CD4-positive, alpha-beta T cell (primary cell): ENCODE measurements around the gene CLDN34. TPM values are rescaled to one million over a fixed set of nuclear protein-coding genes. Genes with fewer than 3 reads are reported as not detected.

Experiments
- ATAC-seq: fragments of 200-7000 bp; cut with Tn5 transposase; one replicate; pipeline ENCODE4 v1.10.0; 2022; ENCODE audit warnings: mild to moderate bottlenecking; ENCODE audit not compliant: poor library complexity
- CTCF ChIA-PET: fragments of 350-600 bp; sonication (Branson Sonifier 250); formaldehyde crosslinking; loops from one replicate; lab custom pipeline; 2021; ENCODE audit warnings: antibody characterized with exemption, inconsistent platforms; lab: Charles Lee
- POLR2A ChIA-PET: fragments of 350-600 bp; sonication (Branson Sonifier 250); formaldehyde crosslinking; loops from one replicate; lab custom pipeline; 2021; ENCODE audit warnings: antibody characterized with exemption, inconsistent platforms; lab: Charles Lee
- DNase-seq, 14 experiments: peaks; one replicate each; pipeline ENCODE4 v3.0.0-alpha.2; 2013 to 2020; ENCODE audit warnings: mixed read lengths in 2 of 14
- H3K27ac ChIP-seq, 2 donors: one replicate each; pipeline versions ENCODE4 v1.5.1 to v1.7.0; 2013; ENCODE audit warnings: low read length in 2 of 2, low read depth in 1 of 2, mild to moderate bottlenecking in 1 of 2
- H3K27me3 ChIP-seq, 2 experiments: 1 replicate in 1 of 2; 2 replicates in 1 of 2; pipeline versions ENCODE4 v1.6.1 to v1.7.0; 2013; ENCODE audit warnings: low read length in 2 of 2, control low read depth in 1 of 2, mild to moderate bottlenecking in 1 of 2, moderate library complexity in 1 of 2; ENCODE audit not compliant: insufficient read depth in 2 of 2, control insufficient read depth in 1 of 2
- H3K36me3 ChIP-seq: one replicate; pipeline ENCODE4 v1.6.1; 2013; ENCODE audit warnings: low read length, control low read depth; ENCODE audit not compliant: insufficient read depth
- H3K4me1 ChIP-seq: one replicate; pipeline ENCODE4 v1.6.1; 2013; ENCODE audit warnings: low read length, control low read depth; ENCODE audit not compliant: insufficient read depth
- H3K4me3 ChIP-seq: one replicate; pipeline ENCODE4 v1.5.1; 2013; ENCODE audit warnings: mild to moderate bottlenecking, low read length, moderate library complexity
- H3K9me3 ChIP-seq, 2 experiments: 1 replicate in 1 of 2; 2 replicates in 1 of 2; pipeline versions ENCODE4 v1.6.1 to v1.7.0; 2013; ENCODE audit warnings: low read length in 2 of 2, mild to moderate bottlenecking in 2 of 2, control low read depth in 1 of 2, moderate library complexity in 1 of 2; ENCODE audit not compliant: control insufficient read depth in 1 of 2, insufficient read depth in 1 of 2
- H3K27ac Mint-ChIP-seq: one replicate; pipeline ENCODE4 v1.8.0; 2020; ENCODE audit warnings: mixed read lengths
- H3K27me3 Mint-ChIP-seq: one replicate; pipeline ENCODE4 v1.8.0; 2021; ENCODE audit warnings: mixed read lengths
- H3K36me3 Mint-ChIP-seq: one replicate; pipeline ENCODE4 v1.8.0; 2021; ENCODE audit warnings: low read depth, mixed read lengths
- H3K4me1 Mint-ChIP-seq: one replicate; pipeline ENCODE4 v1.8.0; 2021; ENCODE audit warnings: low read depth, mixed read lengths
- H3K4me3 Mint-ChIP-seq: one replicate; pipeline ENCODE4 v1.8.0; 2020; ENCODE audit warnings: mild to moderate bottlenecking, mixed read lengths
- H3K9me3 Mint-ChIP-seq: one replicate; pipeline ENCODE4 v1.8.0; 2020; ENCODE audit warnings: mixed read lengths
- intact Hi-C, 2 experiments: fragments of 100-400 bp; cut with DNase I in 1 of 2; cut with micrococcal nuclease in 1 of 2; formaldehyde crosslinking; loops; one replicate each; pipeline versions ENCODE4 v1.15.1 to v1.9.0; 2023 to 2025; cut with DNase I, micrococcal nuclease
- total RNA-seq, 174 experiments: library from RNA in 2 of 174; stranded (reverse) in 2 of 174; gene quantifications; one replicate each; pipeline ENCODE4 v1.2.3 and lab custom pipeline; 2021 to 2026
- TF ChIP-seq, protein P1 (sequence below): fragments of 200-600 bp; IDR thresholded peaks from one replicate; pipeline ENCODE4 v1.8.0; 2022; ENCODE audit warnings: antibody characterized with exemption, mild to moderate bottlenecking

Gene CLDN34
- total RNA-seq, 2 experiments from 2014 or later, result not detected

GRCh38 chrX:10010686-10011085 lies 43.5 kb downstream of the CLDN34 start:
- no peak for DNase-seq
- Histone ChIP-seq H3K27ac (no peak overlapping the region), H3K9me3 (no peaks in the 10 kb centered on the region), H3K27me3 (no peaks in the 10 kb centered on the region), H3K4me3 (no peak overlapping the region), H3K36me3 (no peaks in the 10 kb centered on the region), H3K4me1 (peaks cover 29% of the 10 kb centered on the region)
- Mint-ChIP-seq H3K4me3 (no peak overlapping the region), H3K4me1 (peaks cover 23% of the 10 kb centered on the region), H3K36me3 (no peaks in the 10 kb centered on the region), H3K27me3 (no peaks in the 10 kb centered on the region), H3K9me3 (no peaks in the 10 kb centered on the region), H3K27ac (peak overlapping the region; percentile 78)
- TF ChIP-seq, protein P1, sequence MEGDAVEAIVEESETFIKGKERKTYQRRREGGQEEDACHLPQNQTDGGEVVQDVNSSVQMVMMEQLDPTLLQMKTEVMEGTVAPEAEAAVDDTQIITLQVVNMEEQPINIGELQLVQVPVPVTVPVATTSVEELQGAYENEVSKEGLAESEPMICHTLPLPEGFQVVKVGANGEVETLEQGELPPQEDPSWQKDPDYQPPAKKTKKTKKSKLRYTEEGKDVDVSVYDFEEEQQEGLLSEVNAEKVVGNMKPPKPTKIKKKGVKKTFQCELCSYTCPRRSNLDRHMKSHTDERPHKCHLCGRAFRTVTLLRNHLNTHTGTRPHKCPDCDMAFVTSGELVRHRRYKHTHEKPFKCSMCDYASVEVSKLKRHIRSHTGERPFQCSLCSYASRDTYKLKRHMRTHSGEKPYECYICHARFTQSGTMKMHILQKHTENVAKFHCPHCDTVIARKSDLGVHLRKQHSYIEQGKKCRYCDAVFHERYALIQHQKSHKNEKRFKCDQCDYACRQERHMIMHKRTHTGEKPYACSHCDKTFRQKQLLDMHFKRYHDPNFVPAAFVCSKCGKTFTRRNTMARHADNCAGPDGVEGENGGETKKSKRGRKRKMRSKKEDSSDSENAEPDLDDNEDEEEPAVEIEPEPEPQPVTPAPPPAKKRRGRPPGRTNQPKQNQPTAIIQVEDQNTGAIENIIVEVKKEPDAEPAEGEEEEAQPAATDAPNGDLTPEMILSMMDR, result no peak
- POLR2A ChIA-PET, result no interaction called here
- CTCF ChIA-PET, result no interaction called here
- intact Hi-C loops, result loop anchor here in 1 of 2 experiments (10.0 kb wide), 1 partner anchor 1744 kb away; the partner anchor contains the start of gene MSL3
- ATAC-seq, result no peak

DNA sequence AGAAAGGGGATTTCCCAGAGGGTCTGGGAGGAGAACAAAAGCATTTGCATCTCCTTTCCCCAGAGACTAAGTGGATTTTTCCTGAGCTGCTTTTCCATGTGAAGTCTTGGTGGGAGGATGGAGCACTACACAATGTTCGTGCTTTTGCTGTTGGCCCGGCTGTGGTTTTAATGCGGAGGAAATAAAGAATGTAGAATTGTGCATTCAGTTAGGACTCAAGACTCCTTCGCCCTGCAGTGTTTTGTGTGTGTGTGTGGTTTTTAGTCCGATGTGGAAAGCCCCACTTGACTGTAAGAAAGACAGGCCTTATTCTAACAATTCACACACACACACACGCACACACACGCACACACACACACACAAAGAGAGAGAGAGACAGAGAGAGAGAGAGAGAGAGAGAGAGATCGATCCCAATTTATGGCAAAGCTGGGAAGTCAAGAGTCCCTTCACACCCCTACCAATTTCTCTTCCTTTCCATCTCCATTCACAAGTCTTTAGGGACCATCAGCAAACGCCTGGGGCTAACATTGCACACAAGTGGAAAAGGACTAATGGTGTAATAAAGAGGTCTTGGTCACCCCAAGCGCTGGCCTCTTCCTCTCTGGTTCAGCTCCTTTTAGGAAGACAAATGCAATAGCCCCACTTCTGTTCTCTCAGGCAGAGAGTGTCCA lies 44.2 kb downstream of the CLDN34 start:
- no peaks in the 10 kb centered on the region for H3K27me3 Mint-ChIP-seq
- peaks cover 23% of the 10 kb centered on the region for H3K4me1 Mint-ChIP-seq
- ChIA-PET POLR2A (interaction anchor here (1.3 kb wide), 1 partner anchor 96 kb away, joined by 6 read pairs; no protein-coding TSS in a partner anchor), CTCF (no interaction called here)
- ATAC-seq (no peak), DNase-seq (peak in 4 of 14 experiments; percentile 13 to 69 (median 38))
- TF ChIP-seq, protein P1, result no peak
- Histone ChIP-seq H3K4me1 (peaks cover 35% of the 10 kb centered on the region), H3K4me3 (no peak overlapping the region), H3K9me3 (no peaks in the 10 kb centered on the region), H3K27ac (no peak overlapping the region), H3K27me3 (no peaks in the 10 kb centered on the region), H3K36me3 (no peaks in the 10 kb centered on the region)
- H3K36me3 Mint-ChIP-seq, result no peaks in the 10 kb centered on the region
- peak overlapping the region; percentile 73 for H3K4me3 Mint-ChIP-seq
- peak overlapping the region; percentile 78 for H3K27ac Mint-ChIP-seq
- H3K9me3 Mint-ChIP-seq, result no peaks in the 10 kb centered on the region
- intact Hi-C loops, result loop anchor here in 1 of 2 experiments (10.0 kb wide), 1 partner anchor 1743 kb away; the partner anchor contains the start of gene MSL3

DNA sequence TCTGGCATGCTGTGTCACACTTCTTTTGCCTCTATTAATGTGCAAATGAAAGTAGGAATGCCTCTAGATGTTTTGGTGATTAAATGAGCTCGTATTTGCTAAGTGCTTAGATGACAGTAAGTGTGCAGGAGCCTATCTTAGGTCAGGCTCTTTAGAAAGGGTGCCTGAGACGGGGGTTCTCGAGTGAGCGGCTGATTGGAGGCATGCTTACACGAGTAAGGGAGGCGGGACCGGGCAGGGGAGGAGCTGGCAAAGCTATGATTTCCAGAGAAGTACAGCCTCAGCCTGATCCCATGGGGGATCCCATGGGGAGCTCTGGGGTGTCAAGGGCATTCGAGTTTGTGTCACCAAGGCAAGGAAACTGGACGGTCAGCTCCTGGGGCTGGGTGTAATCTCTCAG lies 44.8 kb downstream of the CLDN34 start:
- ChIA-PET CTCF (no interaction called here), POLR2A (interaction anchor here (1.3 kb wide), 1 partner anchor 95 kb away, joined by 6 read pairs; no protein-coding TSS in a partner anchor)
- Mint-ChIP-seq H3K4me1 (peaks cover 28% of the 10 kb centered on the region), H3K4me3 (peak overlapping the region; percentile 23), H3K9me3 (no peaks in the 10 kb centered on the region), H3K27ac (peak overlapping the region; percentile 78), H3K27me3 (no peaks in the 10 kb centered on the region), H3K36me3 (no peaks in the 10 kb centered on the region)
- H3K4me3 ChIP-seq, result no peak overlapping the region
- H3K9me3 ChIP-seq, result no peaks in the 10 kb centered on the region
- intact Hi-C loops, result loop anchor here in 1 of 2 experiments (10.0 kb wide), 1 partner anchor 1743 kb away; the partner anchor contains the start of gene MSL3
- no peak for ATAC-seq
- DNase-seq, result peak in 3 of 14 experiments; percentile 5 to 27 (median 18)
- no peaks in the 10 kb centered on the region for H3K36me3 ChIP-seq
- H3K4me1 ChIP-seq, result peaks cover 38% of the 10 kb centered on the region
- TF ChIP-seq, protein P1, result no peak
- H3K27me3 ChIP-seq, result no peaks in the 10 kb centered on the region
- H3K27ac ChIP-seq, result no peak overlapping the region
